HG03095 (cell line): ENCODE data around the gene SETMAR.
"Not testable (repeated sequence)": the region's sequence is repeated elsewhere in the genome, so short reads cannot be mapped to it uniquely, and the experiment has no call there.

Experiments
- ATAC-seq: cut with Tn5 transposase; IDR thresholded peaks from one replicate; pipeline ENCODE4 v1.9.1; 2021; ENCODE audit warnings: moderate library complexity; ENCODE audit not compliant: unreplicated experiment

SETMAR gene

DNA sequence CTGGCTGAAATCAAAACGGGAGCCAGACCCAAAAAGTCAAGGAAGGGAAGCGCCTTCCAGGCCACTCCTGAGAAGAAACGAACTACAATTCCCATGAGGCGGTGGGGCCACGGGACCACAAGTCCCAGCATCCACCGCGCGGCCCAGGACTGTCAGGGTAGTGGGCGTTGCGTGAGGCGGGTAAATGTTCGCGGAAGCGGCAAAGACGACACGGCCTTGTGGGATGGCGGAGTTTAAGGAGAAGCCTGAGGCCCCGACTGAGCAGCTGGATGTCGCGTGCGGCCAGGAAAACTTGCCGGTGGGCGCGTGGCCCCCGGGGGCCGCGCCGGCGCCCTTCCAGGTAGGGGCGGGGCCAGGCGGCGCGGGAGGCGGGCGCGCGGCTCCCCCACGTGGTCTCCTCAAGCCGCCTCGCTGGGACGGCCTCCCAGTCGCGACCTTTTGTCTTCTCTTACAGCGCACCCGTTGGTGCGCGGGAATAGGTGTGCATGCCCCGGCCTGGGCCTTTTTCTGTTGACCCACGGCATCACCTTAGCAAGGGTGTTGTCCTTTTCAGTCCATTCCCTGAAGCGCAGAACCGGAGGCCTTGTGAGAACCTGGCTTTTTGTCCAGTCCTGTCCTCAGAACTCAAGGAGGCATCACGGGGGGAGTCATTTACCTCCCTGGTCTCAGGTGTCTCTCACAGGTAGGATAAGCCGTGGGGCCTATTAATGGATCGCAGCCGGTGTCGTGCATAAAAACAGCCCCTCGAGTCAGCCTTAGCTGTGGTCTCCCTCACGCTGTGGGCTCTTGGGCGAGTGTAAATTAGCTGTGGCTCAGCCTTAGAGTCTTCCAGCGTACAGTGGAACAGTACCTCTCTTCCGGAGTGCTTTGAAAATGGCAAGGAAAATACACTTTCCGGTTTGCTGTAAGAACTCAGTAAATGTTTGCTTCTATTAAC, at the start of gene SETMAR:
TSS of gene SETMAR (plus strand) at position 183 of the 937 bp plus-strand sequence. CDS start at position 185, 2 bp downstream.
- peak; percentile 99 for ATAC-seq

DNA sequence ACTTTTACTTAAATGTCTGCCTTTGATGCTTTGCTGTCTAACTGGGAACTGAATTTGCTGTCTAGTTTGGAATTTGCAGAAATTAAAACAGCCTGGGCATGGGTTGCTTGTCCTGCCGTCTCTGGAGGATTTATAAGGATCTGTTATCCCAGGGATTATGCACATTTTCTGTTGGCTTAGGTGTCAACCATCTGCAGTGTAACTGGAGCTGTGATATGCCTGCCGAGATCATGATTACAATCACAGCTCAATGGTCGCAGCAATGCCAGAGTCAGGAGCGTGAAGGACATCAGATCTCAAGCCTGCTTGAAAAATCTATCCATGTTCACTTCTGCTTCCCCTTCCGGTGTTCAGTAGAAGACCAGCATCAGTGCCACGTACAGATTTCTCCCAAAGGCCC, 41.8 kb upstream of the SETMAR start:
- no peak for ATAC-seq

DNA sequence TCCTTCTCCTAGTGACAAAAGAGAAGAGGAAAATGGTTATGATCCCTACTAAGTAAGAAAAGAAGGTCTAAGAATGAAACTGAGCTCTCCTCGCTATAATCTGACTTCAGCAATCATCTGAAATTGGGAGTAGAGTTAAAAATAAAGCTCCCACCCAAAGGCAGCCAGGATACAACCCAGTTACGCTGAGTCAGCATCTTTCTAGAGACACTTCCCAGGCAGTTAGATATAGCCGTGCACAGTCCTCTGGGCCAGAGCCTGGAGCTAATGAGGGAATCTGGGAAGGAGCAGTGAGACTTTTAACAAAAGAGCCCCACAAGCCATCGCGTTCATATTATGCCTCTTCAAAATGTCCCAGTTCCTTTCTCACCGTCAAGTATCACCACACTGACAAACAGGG, 39.1 kb upstream of the SETMAR start:
- no peak for ATAC-seq

DNA sequence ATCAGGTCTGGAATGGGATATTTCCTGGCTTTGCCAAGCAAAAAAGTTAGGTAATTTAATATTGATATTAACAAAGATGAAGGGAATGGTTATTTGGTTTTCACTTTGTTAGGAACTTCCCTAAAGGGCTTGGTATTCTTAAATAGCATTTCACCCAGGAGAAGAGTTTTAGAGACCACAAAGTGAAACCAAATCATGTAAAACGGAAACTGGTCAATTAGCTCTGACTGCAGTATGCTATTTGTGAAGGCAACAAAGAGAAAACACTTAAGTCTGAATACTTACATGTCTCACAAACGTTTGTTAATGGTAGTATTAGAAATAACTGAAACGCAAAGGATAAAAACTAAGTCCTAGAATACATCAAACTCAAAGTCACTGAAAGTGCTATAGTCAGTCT, 32.4 kb upstream of the SETMAR start:
- ATAC-seq, result no peak

DNA sequence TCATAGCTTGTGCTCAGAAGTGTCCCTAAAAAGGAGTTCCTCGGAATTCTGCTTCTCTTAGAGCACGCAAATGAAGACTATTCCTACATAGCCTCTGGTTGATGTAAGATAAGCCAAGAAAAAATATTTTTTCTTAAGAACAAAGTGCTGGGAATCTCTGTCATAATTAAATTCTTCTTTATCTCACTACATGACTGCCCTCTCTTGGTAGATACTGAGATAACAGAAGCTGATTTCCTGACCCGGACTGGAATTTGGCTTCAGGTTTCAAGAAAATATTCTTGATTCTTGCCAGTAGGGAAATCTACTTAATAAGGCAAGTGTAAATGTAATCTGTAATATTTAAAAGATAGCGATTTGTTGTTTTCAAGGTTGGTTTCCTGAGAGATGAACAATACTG, 31.3 kb upstream of the SETMAR start:
- no peak for ATAC-seq

DNA sequence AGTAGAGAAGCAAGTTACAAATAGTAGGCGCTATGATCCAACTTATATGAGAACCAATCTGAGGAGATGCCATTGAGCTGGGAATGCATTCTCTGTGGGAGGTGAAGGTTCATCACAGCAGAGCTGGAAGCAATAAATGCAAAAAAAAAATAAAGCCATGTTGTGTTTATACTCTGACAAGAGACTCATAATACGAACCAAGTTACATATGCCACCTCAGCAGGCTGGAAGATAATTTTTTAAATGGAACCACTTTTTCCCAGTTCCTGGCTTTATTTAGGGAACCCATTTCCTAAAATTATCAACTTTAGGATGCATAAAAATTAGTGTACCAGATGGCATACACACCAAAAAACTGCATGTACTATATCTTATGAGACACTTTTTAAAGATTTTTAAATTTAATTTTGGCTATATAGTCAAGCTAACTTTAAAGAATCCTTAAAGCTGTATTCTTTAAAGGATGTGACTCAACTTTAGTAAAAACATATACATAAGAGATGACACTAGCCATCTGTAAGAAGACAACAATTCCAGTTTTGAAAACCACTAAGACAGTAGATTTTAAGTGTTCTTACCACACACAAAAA, 23.6 kb upstream of the SETMAR start:
- no peak for ATAC-seq

DNA sequence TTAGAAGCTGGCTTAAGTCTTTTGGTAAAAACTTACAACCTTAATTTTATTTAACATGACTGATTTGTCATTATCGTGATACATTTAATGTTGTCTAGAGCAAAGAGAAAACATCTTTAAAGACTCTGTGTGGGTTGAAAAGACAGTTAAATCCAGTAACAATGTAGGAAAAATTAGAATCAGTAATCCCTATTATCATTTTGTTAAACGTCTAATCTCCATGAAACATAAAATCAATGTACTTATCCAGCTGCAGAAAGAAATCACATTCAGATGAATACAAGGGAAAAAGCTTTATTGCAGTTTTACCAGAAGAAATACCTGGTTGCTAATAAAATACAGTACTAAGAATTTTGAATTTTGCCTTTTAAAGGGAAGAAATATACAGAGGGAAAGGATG, 21.2 kb upstream of the SETMAR start:
- ATAC-seq, result no peak

DNA sequence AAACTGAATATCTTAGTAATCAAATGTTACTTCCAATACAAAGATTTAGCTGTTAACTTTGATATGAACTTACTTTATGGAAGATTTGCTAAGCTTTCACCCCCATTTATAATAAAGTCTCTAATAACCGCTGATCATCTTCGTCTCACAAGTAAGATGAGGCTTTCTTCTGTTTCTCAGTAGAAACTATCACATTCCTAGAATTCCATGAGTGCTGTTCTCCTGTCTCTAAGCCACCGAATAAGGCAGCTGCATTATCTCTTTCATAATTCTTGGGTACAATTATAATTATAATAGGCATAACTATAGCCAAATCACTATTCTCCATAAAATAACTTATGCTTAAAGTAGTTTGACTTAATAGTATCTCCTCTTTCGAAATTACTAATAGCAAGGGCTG, 18.3 kb upstream of the SETMAR start:
- no peak for ATAC-seq

DNA sequence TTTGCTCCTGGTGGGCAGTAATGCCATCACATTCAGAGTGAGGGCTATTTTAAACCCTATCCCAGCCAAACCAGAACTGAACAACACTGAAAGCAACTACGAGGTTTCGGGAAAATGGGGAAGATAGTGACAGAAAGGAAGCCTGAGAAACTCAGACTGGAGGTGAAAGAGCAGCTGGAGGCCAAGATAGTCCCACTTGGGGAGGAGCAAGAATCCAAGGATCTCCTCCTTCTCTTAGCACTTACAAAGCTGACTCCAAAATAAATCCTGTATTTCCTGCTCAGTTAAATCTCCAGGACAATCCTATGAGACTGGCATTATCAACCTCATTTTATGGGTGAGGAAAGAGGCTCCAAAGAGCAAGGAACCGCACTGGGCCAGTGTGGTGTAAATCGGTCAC, 14.1 kb upstream of the SETMAR start:
- ATAC-seq, result no peak

DNA sequence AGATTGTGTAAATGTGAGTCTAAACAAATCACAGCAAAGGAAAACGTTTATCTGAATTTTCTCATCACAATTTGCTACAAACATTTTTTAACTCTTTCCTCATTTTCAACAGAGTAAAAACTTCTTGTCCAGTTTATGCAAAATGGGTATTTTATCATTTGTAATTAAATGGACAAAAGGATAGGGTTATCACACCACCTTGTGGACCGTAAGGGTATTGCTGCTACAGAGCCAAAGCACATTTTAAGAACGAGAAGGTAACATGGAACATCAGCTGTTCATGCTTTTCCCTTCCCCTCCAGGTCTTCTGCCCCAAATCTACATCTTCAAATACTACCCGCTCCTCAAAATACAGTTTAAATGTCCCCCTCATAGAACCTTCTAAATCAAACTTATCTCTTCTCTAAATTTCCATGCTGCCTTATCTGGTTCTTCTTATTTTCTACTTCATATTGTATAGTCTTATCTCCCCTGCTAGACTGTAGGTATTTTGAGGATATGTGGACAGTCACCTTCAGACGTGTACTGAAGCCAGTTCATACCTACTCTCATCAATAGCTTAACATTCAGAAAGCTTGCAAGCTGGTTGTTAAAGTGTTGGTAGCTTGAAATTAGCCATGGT, 12.8 kb upstream of the SETMAR start:
- ATAC-seq, result peak; percentile 81

DNA sequence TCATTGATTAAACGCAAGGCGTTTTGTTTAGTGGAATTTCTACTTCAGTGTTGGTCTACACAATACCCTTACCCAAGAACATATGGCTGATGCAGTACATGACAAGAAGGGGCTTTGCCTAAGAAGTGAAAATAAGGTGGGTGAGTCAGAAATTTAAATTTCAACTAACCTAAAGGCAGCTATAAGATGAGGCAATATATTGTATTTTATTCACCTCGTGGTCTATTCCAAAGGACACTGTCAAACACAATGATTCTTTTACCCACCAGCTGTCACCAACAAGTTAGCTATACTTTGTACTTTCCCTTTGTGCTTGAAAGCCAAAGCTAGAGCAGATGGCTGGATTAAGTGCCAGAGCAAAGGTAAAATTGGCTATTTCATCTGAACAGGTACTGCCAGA, 10.9 kb upstream of the SETMAR start:
- no peak for ATAC-seq

DNA sequence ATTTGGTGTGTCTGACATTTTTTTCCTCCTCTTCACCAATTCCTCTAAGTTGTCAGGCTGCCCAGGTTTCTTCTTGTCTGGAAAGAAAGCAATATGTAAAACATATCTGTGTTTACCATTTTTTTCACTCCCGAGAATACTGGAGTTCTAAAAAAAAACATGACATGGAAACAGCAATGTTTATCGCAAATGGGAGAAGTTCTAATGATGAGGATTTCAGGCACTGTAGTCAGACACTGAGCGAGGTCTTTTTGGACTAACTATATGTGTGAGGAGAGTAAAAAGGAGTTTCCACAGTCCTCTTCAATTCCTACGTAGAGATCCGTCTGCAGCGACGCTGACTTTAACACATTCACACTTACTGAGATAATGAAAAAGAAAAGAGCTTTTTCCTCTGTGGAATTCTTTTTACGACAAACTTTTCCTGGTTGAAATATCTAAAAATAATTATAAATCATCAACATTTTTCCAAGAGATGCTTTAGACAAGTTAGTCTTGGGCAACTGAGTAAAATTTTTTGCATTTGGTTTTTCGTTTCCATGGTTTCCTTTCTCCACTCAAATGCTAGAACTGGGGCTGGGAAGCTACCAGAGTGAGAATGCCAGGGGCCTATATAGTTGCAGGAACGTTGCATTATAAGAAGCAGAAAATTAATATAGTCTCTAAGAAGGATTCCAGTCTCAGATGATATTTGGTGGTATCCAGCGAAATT, 8.4 kb upstream of the SETMAR start:
- no peak for ATAC-seq

DNA sequence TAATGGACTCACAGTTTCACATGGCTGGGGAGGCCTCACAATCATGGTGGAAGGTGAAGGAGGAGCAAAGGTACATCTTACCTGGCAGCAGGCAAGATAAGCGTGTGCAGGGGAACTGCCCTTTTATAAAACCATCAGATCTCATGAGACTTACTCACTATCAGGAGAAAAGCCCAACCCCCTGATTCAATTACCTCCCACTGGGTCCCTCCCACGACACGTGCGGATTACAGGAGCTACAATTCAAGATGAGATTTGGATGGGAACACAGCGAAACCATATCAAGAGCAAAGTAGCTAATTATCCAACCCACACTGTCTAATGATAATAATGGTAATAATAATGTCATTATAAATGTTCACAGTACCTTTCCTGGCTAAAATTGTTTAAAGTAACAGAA, 6.7 kb upstream of the SETMAR start:
- not testable (repeated sequence) for ATAC-seq

DNA sequence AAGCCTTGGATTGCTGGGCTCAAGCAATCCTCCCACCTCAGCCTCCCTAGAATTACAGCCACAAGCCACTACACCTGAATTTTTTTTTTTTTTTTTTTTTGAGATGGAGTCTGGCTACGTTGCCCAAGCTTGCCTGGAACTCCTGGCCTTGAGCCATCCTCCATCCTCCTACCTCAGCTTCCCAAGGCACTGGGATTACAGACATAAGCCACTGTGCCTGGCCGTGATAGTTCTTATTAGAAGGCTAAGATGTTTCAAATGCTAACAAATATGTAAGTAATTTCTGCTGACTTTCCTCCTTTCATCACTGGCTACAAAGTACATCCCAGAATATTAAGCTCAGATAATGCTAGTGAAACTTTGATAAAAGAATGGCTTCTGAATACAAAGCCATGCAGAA, 5.7 kb upstream of the SETMAR start:
- ATAC-seq, result no peak

DNA sequence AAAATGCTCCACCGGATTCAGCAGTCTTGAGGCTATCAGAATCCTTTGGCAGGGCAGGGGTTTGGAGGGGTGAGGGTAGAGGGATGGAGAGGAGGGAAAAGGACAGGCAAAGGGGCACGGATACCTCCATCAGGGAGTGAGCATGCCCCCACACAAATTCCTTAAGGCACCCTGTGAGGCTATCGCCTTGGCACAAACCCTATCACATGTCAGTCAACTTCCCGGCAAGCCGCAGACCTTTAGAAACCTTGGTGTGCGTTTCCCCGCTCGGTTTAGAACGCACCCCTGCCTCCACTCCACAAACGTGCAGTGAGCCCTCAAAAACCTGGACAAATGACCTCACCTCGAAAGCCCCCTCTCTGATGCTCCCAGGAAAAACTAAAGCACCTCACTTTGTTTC, 422 bp upstream of the SETMAR start:
- ATAC-seq, result no peak

DNA sequence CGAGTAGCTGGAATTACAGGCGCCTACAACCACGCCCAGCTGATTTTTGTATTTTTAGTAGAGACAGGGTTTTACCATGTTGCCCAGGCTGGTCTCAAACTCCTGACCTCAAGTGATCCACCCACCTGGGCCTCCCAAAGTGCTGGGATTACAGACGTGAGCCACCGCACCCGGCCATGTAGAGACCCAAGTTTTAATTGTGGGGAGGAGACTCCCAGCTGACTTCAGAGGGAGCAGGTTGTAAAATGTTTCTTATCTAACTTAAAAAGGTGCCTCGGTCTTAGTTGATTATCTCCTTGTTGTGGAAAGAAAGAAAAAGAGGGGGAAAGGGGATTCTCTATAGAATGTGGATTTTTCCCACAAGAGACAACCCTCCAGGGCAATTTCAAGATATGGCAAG, 2.0 kb downstream of the SETMAR start:
- not testable (repeated sequence) for ATAC-seq

DNA sequence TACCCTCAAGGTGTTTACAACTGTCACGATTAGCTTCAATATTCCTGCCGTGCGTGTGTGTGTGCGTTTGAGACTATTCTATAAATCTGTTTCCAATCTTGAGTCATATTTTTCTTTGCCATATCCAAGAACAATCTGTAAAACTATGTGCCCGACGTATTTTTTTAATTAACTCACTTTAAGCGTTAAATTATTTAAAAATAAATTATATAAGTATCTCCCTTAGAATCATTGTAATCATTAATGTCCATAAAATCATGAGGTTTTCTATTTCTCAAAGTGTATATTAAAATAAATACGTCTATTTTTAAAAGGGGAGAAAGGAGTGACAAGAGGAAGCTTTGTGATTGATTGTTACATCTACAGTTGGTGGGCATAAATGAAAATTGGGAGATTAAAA, 2.9 kb downstream of the SETMAR start:
- ATAC-seq, result no peak

DNA sequence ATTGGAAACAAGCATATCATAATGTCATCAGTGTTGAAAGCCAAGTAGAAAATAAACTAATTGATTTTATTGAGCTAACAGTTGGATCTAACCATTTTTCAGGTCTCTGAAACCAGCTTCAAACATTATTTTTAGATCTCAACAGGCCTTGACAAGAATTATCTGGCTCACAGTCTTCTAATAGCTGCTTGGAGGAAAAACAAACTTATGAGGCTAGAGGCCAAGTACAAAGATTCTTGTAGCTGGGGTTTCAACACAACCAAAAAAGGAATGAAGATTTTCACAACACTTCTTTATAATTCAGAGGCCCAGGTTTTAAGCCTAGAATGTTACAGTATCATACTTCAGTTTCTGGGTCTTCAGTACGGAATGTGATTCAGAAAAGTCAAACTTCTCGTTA, 3.7 kb downstream of the SETMAR start:
- no peak for ATAC-seq

DNA sequence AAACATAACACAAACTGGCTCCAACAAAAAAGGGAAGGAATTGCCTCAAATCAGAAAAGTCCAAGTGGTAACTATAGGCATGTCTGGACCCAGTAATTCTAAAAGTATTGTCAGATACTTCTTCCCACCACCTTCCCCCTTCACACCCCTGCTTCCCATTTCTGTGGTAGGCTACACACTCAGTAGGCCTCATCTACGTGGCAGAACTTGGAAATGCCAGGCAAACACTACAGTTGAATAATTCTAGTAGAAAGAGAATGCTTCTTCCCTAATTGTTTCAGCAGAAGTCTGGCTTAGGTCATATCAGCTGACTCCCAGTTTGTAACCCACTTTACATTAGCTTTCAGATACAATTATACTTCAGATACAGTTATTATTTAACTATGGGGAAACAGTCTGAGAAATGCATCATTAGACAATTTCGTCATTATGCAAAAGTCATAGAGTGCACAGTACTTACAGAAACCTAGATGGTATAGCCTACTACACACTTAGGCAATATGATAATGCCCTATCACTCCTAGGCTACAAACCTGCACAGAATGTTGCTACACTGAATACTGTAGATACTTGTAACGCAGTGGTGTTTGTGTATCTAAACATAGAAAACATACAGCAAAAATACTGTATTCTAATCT, 6.4 kb downstream of the SETMAR start:
- no peak for ATAC-seq

DNA sequence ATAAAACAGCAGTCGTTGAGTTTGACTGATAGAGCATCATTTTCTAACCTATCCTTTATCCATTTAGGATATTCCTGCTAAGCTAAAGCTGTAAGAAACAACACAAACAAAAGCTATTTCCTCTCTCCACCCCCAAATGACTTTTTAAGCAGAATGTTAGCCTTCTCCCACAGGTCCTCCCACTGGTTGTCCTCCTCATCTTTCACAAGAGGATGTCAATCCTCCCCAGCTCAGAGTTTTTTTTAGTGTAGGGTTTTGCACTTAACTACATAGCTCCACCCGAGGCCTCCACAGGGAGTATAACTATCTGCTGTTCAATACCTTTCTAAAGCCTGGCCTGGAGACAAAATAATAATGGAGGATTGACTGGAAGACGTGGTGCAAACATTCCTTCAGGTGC, 7.8 kb downstream of the SETMAR start:
- ATAC-seq, result no peak

DNA sequence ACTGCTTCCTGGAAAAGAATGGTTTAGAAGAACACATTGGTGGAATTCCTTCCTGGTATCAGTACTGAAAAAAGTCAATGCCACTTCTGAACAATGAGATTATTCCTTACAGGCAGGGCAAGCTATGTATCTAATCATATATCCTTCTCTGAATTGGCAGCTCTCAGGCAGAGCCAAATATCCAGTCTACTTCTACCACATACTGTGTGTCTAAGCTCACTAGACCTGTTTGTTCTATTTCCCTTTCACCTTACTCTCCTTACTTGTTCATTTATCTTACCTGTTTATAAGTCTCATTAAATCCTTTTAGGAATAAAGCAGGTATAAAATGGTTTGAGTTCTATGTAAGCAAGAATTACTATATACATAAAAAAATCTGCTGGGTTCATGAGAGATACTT, 8.3 kb downstream of the SETMAR start:
- no peak for ATAC-seq
